Neural cell (in vitro differentiated cells): Measurements from ENCODE around the gene CERS5. TPM values are rescaled to one million over a fixed set of nuclear protein-coding genes. Genes with fewer than 3 reads are reported as not detected.

Experiments used
- H2AFZ ChIP-seq: fragments of 200-600, 300-800 bp; sonication (generic), shearing (Covaris generic); 2 replicates; pipeline ENCODE4 v1.6.0; 2014; ENCODE audit warnings: low read depth, mild to moderate bottlenecking, antibody characterized with exemption, low read length, moderate library complexity
- H3F3A ChIP-seq: fragments of 200-600 bp; shearing (Covaris generic); 2 replicates; pipeline ENCODE4 v1.6.1; 2016; ENCODE audit warnings: mild to moderate bottlenecking, moderate library complexity, mixed read lengths, antibody characterized with exemption, low read length; ENCODE audit not compliant: insufficient read depth, poor library complexity, severe bottlenecking
- H3K27ac ChIP-seq: fragments of 200-600, 300-800 bp; sonication (generic), shearing (Covaris generic); 2 replicates; pipeline ENCODE4 v1.5.1; 2014; ENCODE audit warnings: mild to moderate bottlenecking, low read length, moderate library complexity
- H3K27me3 ChIP-seq: fragments of 300-800, 200-600 bp; sonication (generic), shearing (Covaris generic); 2 replicates; pipeline ENCODE4 v1.6.0; 2014; ENCODE audit warnings: mild to moderate bottlenecking, low read depth, low read length, moderate library complexity; ENCODE audit not compliant: insufficient read depth
- H3K36me3 ChIP-seq: fragments of 300-800, 200-600 bp; sonication (generic), shearing (Covaris generic); 2 replicates; pipeline ENCODE4 v1.5.1; 2014; ENCODE audit warnings: mild to moderate bottlenecking, antibody characterized with exemption, low read length, moderate library complexity; ENCODE audit not compliant: insufficient read depth
- H3K4me2 ChIP-seq: fragments of 300-800, 200-600 bp; sonication (generic), shearing (Covaris generic); 2 replicates; pipeline ENCODE4 v1.6.0; 2014; ENCODE audit warnings: mild to moderate bottlenecking, low read length
- H3K4me3 ChIP-seq: fragments of 300-800, 200-600 bp; sonication (generic), shearing (Covaris generic); 2 replicates; pipeline ENCODE4 v1.5.1; 2014; ENCODE audit warnings: mild to moderate bottlenecking, low read length, moderate library complexity
- H3K79me2 ChIP-seq: fragments of 200-600 bp; shearing (Covaris generic); replicated peaks from 2 replicates; pipeline ENCODE4 v1.6.0; 2014; ENCODE audit warnings: mild to moderate bottlenecking, low read length, moderate library complexity; ENCODE audit not compliant: insufficient read depth
- H3K9ac ChIP-seq: fragments of 300-800, 200-600 bp; sonication (generic), shearing (Covaris generic); 2 replicates; pipeline ENCODE4 v1.6.1; 2016; ENCODE audit warnings: mild to moderate bottlenecking, low read length, mixed read lengths
- H3K9me2 ChIP-seq: fragments of 200-600 bp; shearing (Covaris generic); 2 replicates; pipeline ENCODE4 v1.6.1; 2016; ENCODE audit warnings: mild to moderate bottlenecking, low read length, mixed read lengths; ENCODE audit not compliant: insufficient read depth
- H3K9me3 ChIP-seq: fragments of 200-600, 300-800 bp; sonication (generic), shearing (Covaris generic); 2 replicates; pipeline ENCODE4 v1.6.1; 2016; ENCODE audit warnings: mild to moderate bottlenecking, mixed run types, low read length, moderate library complexity, mixed read lengths
- H4K20me1 ChIP-seq: fragments of 200-600 bp; shearing (Covaris generic); 2 replicates; pipeline ENCODE4 v1.6.1; 2016; ENCODE audit warnings: mild to moderate bottlenecking, mixed run types; ENCODE audit not compliant: insufficient read depth
- EP300 ChIP-seq: fragments of 450-650 bp; conservative IDR thresholded peaks from 2 replicates; pipeline ENCODE4 v1.6.1; 2014; ENCODE audit warnings: antibody characterized with exemption, mild to moderate bottlenecking, moderate library complexity; ENCODE audit not compliant: poor library complexity, severe bottlenecking
- EZH2 ChIP-seq: fragments of 200-600, 300-800 bp; shearing (Covaris generic), sonication (generic); IDR thresholded peaks from 2 replicates; pipeline ENCODE4 v1.6.1; 2014; ENCODE audit warnings: antibody characterized with exemption, low read length, borderline replicate concordance, mild to moderate bottlenecking; ENCODE audit not compliant: insufficient read depth, poor library complexity, severe bottlenecking
- MXI1 ChIP-seq: fragments of 450-650 bp; conservative IDR thresholded peaks from 2 replicates; pipeline ENCODE4 v1.6.1; 2014; ENCODE audit warnings: antibody characterized with exemption, mild to moderate bottlenecking; ENCODE audit not compliant: poor library complexity, severe bottlenecking
- POLR2AphosphoS5 ChIP-seq: IDR thresholded peaks from 2 replicates; pipeline ENCODE4 v1.6.1; 2012
- RAD21 ChIP-seq: fragments of 450-650 bp; conservative IDR thresholded peaks from 2 replicates; pipeline ENCODE4 v1.6.1; 2014; ENCODE audit warnings: antibody characterized with exemption, mild to moderate bottlenecking, moderate library complexity
- SMC3 ChIP-seq: fragments of 450-650 bp; conservative IDR thresholded peaks from 2 replicates; pipeline ENCODE4 v1.6.1; 2014; ENCODE audit warnings: antibody characterized with exemption, mild to moderate bottlenecking, moderate library complexity; ENCODE audit not compliant: poor library complexity
- TAF1 ChIP-seq: IDR thresholded peaks from 2 replicates; pipeline ENCODE4 v1.6.1; 2012; ENCODE audit warnings: low read depth
- polyA plus RNA-seq: library from polyadenylated mRNA; depleted of rRNA; stranded (reverse); fragments of >200 nt; gene quantifications from 2 replicates; pipeline ENCODE4 v1.2.3, GENCODE V29; 2014
- TF ChIP-seq, protein P1 (sequence below): IDR thresholded peaks from 2 replicates; pipeline ENCODE4 v1.6.1; 2012; ENCODE audit warnings: borderline replicate concordance
- TF ChIP-seq, protein P2 (sequence below): fragments of 450-650 bp; IDR thresholded peaks from 2 replicates; pipeline ENCODE4 v1.5.1; 2014; ENCODE audit warnings: antibody characterized with exemption, mild to moderate bottlenecking, moderate library complexity; ENCODE audit not compliant: poor library complexity, severe bottlenecking

Gene CERS5
- polyA plus RNA-seq, 1 donor from 2014 or later, result 470 TPM

DNA sequence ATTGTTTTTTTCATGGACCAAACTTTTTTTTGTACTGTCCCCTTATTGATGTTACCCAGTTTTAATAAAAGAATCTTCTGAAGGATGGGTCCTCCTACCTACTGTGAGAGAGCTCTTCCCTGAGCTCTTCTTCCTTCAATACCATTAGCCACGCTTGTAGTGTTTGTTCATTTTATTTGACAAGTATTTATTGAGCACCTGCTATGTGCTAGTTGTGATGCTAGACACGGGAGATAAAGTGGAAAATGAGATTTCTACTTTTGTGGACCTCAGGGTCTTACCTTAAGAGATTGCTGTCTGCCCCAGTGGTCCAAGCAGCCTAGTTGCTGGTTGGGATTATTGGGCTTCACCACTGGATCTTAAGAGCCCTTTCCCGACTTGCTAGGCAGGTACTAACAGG is 66.6 kb downstream of the CERS5 start:
- H2AFZ ChIP-seq, result no peak overlapping the region
- no peaks in the 10 kb centered on the region for H4K20me1 ChIP-seq
- no peaks in the 10 kb centered on the region for H3K79me2 ChIP-seq
- no peak overlapping the region for H3K9ac ChIP-seq
- H3K9me3 ChIP-seq, result no peaks in the 10 kb centered on the region
- TF ChIP-seq, protein P1, sequence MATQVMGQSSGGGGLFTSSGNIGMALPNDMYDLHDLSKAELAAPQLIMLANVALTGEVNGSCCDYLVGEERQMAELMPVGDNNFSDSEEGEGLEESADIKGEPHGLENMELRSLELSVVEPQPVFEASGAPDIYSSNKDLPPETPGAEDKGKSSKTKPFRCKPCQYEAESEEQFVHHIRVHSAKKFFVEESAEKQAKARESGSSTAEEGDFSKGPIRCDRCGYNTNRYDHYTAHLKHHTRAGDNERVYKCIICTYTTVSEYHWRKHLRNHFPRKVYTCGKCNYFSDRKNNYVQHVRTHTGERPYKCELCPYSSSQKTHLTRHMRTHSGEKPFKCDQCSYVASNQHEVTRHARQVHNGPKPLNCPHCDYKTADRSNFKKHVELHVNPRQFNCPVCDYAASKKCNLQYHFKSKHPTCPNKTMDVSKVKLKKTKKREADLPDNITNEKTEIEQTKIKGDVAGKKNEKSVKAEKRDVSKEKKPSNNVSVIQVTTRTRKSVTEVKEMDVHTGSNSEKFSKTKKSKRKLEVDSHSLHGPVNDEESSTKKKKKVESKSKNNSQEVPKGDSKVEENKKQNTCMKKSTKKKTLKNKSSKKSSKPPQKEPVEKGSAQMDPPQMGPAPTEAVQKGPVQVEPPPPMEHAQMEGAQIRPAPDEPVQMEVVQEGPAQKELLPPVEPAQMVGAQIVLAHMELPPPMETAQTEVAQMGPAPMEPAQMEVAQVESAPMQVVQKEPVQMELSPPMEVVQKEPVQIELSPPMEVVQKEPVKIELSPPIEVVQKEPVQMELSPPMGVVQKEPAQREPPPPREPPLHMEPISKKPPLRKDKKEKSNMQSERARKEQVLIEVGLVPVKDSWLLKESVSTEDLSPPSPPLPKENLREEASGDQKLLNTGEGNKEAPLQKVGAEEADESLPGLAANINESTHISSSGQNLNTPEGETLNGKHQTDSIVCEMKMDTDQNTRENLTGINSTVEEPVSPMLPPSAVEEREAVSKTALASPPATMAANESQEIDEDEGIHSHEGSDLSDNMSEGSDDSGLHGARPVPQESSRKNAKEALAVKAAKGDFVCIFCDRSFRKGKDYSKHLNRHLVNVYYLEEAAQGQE, result no peak
- TF ChIP-seq, protein P2, sequence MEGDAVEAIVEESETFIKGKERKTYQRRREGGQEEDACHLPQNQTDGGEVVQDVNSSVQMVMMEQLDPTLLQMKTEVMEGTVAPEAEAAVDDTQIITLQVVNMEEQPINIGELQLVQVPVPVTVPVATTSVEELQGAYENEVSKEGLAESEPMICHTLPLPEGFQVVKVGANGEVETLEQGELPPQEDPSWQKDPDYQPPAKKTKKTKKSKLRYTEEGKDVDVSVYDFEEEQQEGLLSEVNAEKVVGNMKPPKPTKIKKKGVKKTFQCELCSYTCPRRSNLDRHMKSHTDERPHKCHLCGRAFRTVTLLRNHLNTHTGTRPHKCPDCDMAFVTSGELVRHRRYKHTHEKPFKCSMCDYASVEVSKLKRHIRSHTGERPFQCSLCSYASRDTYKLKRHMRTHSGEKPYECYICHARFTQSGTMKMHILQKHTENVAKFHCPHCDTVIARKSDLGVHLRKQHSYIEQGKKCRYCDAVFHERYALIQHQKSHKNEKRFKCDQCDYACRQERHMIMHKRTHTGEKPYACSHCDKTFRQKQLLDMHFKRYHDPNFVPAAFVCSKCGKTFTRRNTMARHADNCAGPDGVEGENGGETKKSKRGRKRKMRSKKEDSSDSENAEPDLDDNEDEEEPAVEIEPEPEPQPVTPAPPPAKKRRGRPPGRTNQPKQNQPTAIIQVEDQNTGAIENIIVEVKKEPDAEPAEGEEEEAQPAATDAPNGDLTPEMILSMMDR, result no peak
- TF ChIP-seq MXI1 (no peak), SMC3 (no peak), TAF1 (no peak), RAD21 (no peak), EZH2 (no peak), EP300 (no peak), POLR2AphosphoS5 (no peak)
- H3K27ac ChIP-seq, result no peak overlapping the region
- no peaks in the 10 kb centered on the region for H3K9me2 ChIP-seq
- peaks cover 4% of the 10 kb centered on the region for H3F3A ChIP-seq
- no peak overlapping the region for H3K4me3 ChIP-seq
- H3K27me3 ChIP-seq, result no peaks in the 10 kb centered on the region
- no peak overlapping the region for H3K4me2 ChIP-seq
- peaks cover 5% of the 10 kb centered on the region for H3K36me3 ChIP-seq

DNA sequence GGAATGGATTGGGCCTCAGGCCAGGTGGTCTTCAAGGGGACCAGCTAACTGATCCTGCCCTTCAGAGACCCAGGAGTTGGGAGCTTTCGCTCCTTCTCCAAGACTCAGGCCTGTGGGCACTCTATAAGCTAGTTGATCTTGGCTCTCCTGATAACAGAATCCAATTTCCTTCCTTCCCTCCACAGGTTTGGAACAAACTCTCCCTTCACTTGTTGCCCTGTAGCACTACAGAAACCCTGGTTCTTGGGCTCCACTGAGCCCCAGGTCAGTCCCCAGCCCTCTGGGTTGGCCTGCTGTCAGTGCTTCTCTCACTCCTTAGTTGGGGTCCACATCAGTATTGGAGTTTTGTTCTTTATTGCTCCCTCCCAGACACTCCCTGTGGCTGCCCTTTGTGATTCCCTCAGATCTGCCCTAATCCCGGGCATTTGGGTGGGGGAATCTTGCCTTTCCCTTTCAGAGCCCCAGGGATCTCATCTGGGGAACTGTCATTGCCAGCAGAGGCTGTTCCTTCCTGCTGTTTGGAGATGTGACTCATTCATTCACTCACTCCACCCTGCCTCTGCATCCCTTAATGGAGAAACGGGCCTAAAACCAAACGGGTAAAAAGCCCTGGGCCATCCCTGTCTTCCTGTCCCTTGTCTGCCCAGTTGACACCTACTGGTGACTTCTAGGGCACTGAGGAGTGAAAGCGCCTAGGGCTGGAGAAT is 67.7 kb downstream of the CERS5 start:
- Histone ChIP-seq H3K36me3 (peaks cover 5% of the 10 kb centered on the region), H3F3A (peaks cover 4% of the 10 kb centered on the region), H3K4me2 (no peak overlapping the region), H3K9me2 (no peaks in the 10 kb centered on the region), H3K9ac (no peak overlapping the region), H3K79me2 (no peaks in the 10 kb centered on the region), H3K27me3 (no peaks in the 10 kb centered on the region), H3K27ac (no peak overlapping the region), H3K4me3 (no peak overlapping the region), H3K9me3 (no peaks in the 10 kb centered on the region), H2AFZ (no peak overlapping the region), H4K20me1 (no peaks in the 10 kb centered on the region)
- TF ChIP-seq, protein P1, result no peak
- TF ChIP-seq SMC3 (no peak), RAD21 (no peak), MXI1 (no peak)
